ENCODE results near the gene DLEC1.

Gene DLEC1

DNA sequence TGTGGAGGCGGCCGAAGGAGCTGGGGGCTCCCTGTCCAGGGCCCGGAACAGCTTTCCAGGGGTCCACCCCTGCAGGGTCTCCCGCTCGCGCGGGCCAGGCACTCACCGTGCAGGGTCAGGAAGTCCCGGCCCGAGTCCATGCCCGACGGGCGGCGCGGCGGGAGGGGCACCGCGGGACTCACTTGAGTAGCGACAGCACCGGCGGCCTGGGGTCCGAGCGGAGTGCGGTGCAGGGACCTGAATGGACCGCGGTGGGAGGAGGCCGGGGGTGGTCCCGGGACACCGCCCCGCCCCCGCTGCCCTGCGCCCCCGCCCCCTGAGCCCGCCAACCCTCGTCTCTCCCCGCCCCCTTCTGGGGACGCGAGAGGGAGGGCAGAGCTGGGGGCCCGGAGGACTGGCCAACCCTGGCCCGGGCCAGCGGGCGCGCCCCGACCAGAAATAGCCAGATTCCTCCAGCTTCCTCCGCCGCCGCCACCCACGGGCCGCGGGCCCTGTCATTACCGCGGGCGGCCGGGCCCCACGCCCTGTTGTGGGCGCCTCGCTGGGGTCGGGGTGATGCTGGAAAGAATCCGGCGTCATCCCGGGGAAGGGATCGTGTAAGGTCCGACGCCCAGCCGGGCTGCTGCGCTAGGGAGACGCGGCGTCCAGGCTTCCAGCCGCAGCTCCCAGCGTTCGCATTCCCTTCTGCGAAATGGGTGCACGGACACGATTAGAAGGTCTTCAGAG lies 9.4 kb upstream of the DLEC1 start, which contains the start of gene PLCD1:
Gene PLCD1, minus strand, starts transcription at position 243 of the 726 bp plus-strand sequence. Its CDS starts 103 bp downstream, at position 140.
- Histone ChIP-seq H3K14ac (ENCODE audit: low read length) (peak within 1 kb of the TSS; percentile 95), H2BK5ac (ENCODE audit: low read length) (peak within 1 kb of the TSS; percentile 84), H3K4me3 (ENCODE audit: low read length in 2 of 2) (peak within 1 kb of the TSS; percentile 96 to 97), H3K9ac (ENCODE audit: low read depth, low read length, poor library complexity) (peak within 1 kb of the TSS; percentile 94), H3K4ac (ENCODE audit: low read length) (peak within 1 kb of the TSS; percentile 58), H3K18ac (ENCODE audit: low read length) (peak within 1 kb of the TSS; percentile 93), H3K23ac (ENCODE audit: low read depth, low read length, poor library complexity) (peak within 1 kb of the TSS; percentile 68), H3K79me1 (ENCODE audit: low read depth, low read length) (peaks cover 5% of the 10 kb centered on the region), H4K8ac (ENCODE audit: low read depth, low read length) (no peak within 1 kb of the TSS), H3K4me2 (ENCODE audit: insufficient read depth, low read length, poor library complexity, severe bottlenecking) (peak within 1 kb of the TSS; percentile 73), H2AFZ (ENCODE audit: low read length) (peak within 1 kb of the TSS; percentile 84), H3K27me3 (ENCODE audit: control insufficient read depth in 3 of 3, insufficient read depth in 3 of 3, low read depth in 1 of 3, low read length in 3 of 3) (peaks cover 0 to 18% (median 17%) of the 10 kb centered on the region in 3 experiments), H3K9me3 (replicated peaks in 1 of 2; ENCODE audit: control insufficient read depth in 2 of 2, insufficient read depth in 1 of 2, low read depth in 1 of 2, low read length in 2 of 2) (no peaks in the 10 kb centered on the region), H3K36me3 (replicated peaks in 1 of 2; ENCODE audit: control insufficient read depth in 2 of 2, insufficient read depth in 2 of 2, low read length in 2 of 2) (peaks cover 3 to 35% of the 10 kb centered on the region in 2 donors), H2AK5ac (ENCODE audit: low read depth, low read length) (peak within 1 kb of the TSS; percentile 91), H2BK12ac (ENCODE audit: low read length) (peak within 1 kb of the TSS; percentile 61), H4K91ac (ENCODE audit: low read depth, low read length, poor library complexity) (no peak within 1 kb of the TSS), H3K27ac (replicated peaks; ENCODE audit: low read length) (no peak within 1 kb of the TSS), H3K4me1 (ENCODE audit: control insufficient read depth in 2 of 2, insufficient read depth in 1 of 2, low read depth in 1 of 2, low read length in 2 of 2) (peaks cover 11 to 17% of the 10 kb centered on the region in 2 donors), H2BK120ac (ENCODE audit: low read depth, low read length) (peak within 1 kb of the TSS; percentile 38), H2BK15ac (ENCODE audit: low read length) (peak within 1 kb of the TSS; percentile 53)
- peak; percentile 81 for DNase-seq (ENCODE audit: low spot score)
- WGBS, 2 donors (ENCODE audit: extremely low coverage in 2 of 2, insufficient read length in 2 of 2, insufficient replicate concordance in 1 of 2), result no CpG with 5 or more reads among the region's 75 CpGs

DNA sequence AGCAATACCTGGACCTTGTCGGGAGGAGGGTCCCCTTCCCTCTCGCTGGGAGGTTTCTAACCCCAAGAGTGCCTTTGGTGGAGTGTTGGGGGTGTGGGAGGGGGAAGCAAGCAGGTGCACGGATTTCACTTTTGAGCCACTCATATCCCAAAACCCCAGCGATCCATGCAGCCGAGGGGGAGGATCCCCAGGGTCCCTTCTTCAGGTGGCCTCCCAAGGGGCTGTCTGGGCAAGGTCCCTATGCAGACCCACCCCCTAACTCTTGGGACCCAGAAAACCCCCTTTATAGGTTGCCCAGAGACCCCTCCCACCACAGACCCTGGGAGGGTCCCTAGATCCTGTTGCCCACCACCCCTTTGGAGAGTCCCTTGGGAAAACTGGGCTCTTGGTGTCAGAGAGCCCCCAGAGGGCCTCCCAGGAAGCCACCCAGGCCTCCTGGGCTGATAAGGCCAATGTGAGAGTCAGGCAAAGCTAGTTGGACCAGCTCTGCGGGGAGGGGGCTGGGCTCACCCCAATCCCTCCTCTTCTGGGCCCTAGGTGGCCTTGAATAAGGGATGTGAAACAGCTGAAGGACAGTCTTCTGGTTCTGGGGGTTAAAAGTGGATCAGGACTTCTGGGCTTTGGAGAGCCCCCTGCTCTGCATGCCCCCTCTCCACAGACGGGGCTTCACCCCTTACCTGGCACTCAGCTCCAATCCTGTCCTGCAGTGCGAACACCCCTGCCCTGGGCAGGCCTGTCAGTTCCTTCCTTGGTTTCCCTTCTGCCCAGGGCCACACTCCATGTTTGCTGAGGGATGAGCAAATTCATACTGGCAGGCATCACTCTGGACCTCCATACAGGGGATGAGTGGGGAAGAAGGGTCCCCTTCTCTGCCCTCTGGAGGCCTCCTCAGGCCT lies 8.6 kb upstream of the DLEC1 start:
- H4K91ac ChIP-seq (ENCODE audit: low read depth, low read length, poor library complexity), result no peak overlapping the region
- peak overlapping the region; percentile 58 for H3K4ac ChIP-seq (ENCODE audit: low read length)
- peak overlapping the region; percentile 38 for H2BK120ac ChIP-seq (ENCODE audit: low read depth, low read length)
- no CpG with 5 or more reads among the region's 8 CpGs for WGBS, 2 donors (ENCODE audit: extremely low coverage in 2 of 2, insufficient read length in 2 of 2, insufficient replicate concordance in 1 of 2)
- peak overlapping the region; percentile 85 for H3K9ac ChIP-seq (ENCODE audit: low read depth, low read length, poor library complexity)
- H3K27ac ChIP-seq (replicated peaks; ENCODE audit: low read length), result no peak overlapping the region
- peak overlapping the region; percentile 73 for H3K4me2 ChIP-seq (ENCODE audit: insufficient read depth, low read length, poor library complexity, severe bottlenecking)
- H3K79me1 ChIP-seq (ENCODE audit: low read depth, low read length), result peaks cover 5% of the 10 kb centered on the region
- peak overlapping the region; percentile 91 for H2BK12ac ChIP-seq (ENCODE audit: low read length)
- no peak for DNase-seq (ENCODE audit: low spot score)
- peak overlapping the region; percentile 84 for H2AFZ ChIP-seq (ENCODE audit: low read length)
- peak overlapping the region; percentile 84 to 96 for H3K4me3 ChIP-seq (ENCODE audit: low read length in 2 of 2)
- peaks cover 3 to 27% of the 10 kb centered on the region in 2 donors for H3K36me3 ChIP-seq (replicated peaks in 1 of 2; ENCODE audit: control insufficient read depth in 2 of 2, insufficient read depth in 2 of 2, low read length in 2 of 2)
- H3K9me3 ChIP-seq (replicated peaks in 1 of 2; ENCODE audit: control insufficient read depth in 2 of 2, insufficient read depth in 1 of 2, low read depth in 1 of 2, low read length in 2 of 2), result no peaks in the 10 kb centered on the region
- H3K4me1 ChIP-seq (ENCODE audit: control insufficient read depth in 2 of 2, insufficient read depth in 1 of 2, low read depth in 1 of 2, low read length in 2 of 2), result peaks cover 11 to 17% of the 10 kb centered on the region in 2 donors
- peaks cover 0 to 18% (median 17%) of the 10 kb centered on the region in 3 experiments for H3K27me3 ChIP-seq (ENCODE audit: control insufficient read depth in 3 of 3, insufficient read depth in 3 of 3, low read depth in 1 of 3, low read length in 3 of 3)
- peak overlapping the region; percentile 93 for H3K18ac ChIP-seq (ENCODE audit: low read length)
- peak overlapping the region; percentile 53 for H2BK15ac ChIP-seq (ENCODE audit: low read length)
- peak overlapping the region; percentile 91 for H2AK5ac ChIP-seq (ENCODE audit: low read depth, low read length)
- peak overlapping the region; percentile 68 for H3K23ac ChIP-seq (ENCODE audit: low read depth, low read length, poor library complexity)
- peak overlapping the region; percentile 95 for H3K14ac ChIP-seq (ENCODE audit: low read length)
- peak overlapping the region; percentile 26 for H2BK5ac ChIP-seq (ENCODE audit: low read length)
- no peak overlapping the region for H4K8ac ChIP-seq (ENCODE audit: low read depth, low read length)

GRCh38 chr3:38031022-38031994 lies 7.7 kb upstream of the DLEC1 start:
- H3K4ac ChIP-seq (ENCODE audit: low read length), result no peak overlapping the region
- no peak overlapping the region for H4K91ac ChIP-seq (ENCODE audit: low read depth, low read length, poor library complexity)

More at GRCh38 chr3:38031022-38031994, 7.7 kb upstream of the DLEC1 start:
- peak overlapping the region; percentile 38 for H2BK120ac ChIP-seq (ENCODE audit: low read depth, low read length)
- H3K4me2 ChIP-seq (ENCODE audit: insufficient read depth, low read length, poor library complexity, severe bottlenecking), result no peak overlapping the region
- peaks cover 0 to 18% (median 17%) of the 10 kb centered on the region in 3 experiments for H3K27me3 ChIP-seq (ENCODE audit: control insufficient read depth in 3 of 3, insufficient read depth in 3 of 3, low read depth in 1 of 3, low read length in 3 of 3)
- no peak overlapping the region for H3K4me3 ChIP-seq (ENCODE audit: low read length in 2 of 2)
- peaks cover 5% of the 10 kb centered on the region for H3K79me1 ChIP-seq (ENCODE audit: low read depth, low read length)
- H3K9ac ChIP-seq (ENCODE audit: low read depth, low read length, poor library complexity), result no peak overlapping the region
- no peak for DNase-seq (ENCODE audit: low spot score)
- H2AFZ ChIP-seq (ENCODE audit: low read length), result peak overlapping the region; percentile 55
- H2BK5ac ChIP-seq (ENCODE audit: low read length), result peak overlapping the region; percentile 26
- H3K4me1 ChIP-seq (ENCODE audit: control insufficient read depth in 2 of 2, insufficient read depth in 1 of 2, low read depth in 1 of 2, low read length in 2 of 2), result peaks cover 9 to 15% of the 10 kb centered on the region in 2 donors
- no peak overlapping the region for H3K14ac ChIP-seq (ENCODE audit: low read length)
- peaks cover 3 to 19% of the 10 kb centered on the region in 2 donors for H3K36me3 ChIP-seq (replicated peaks in 1 of 2; ENCODE audit: control insufficient read depth in 2 of 2, insufficient read depth in 2 of 2, low read length in 2 of 2)
- peak overlapping the region; percentile 39 for H3K23ac ChIP-seq (ENCODE audit: low read depth, low read length, poor library complexity)
- no peaks in the 10 kb centered on the region for H3K9me3 ChIP-seq (replicated peaks in 1 of 2; ENCODE audit: control insufficient read depth in 2 of 2, insufficient read depth in 1 of 2, low read depth in 1 of 2, low read length in 2 of 2)
- peak overlapping the region; percentile 91 for H2BK12ac ChIP-seq (ENCODE audit: low read length)
- no peak overlapping the region for H3K27ac ChIP-seq (replicated peaks; ENCODE audit: low read length)
- WGBS, 2 donors (ENCODE audit: extremely low coverage in 2 of 2, insufficient read length in 2 of 2, insufficient replicate concordance in 1 of 2), result no CpG with 5 or more reads among the region's 9 CpGs
- peak overlapping the region; percentile 91 for H2AK5ac ChIP-seq (ENCODE audit: low read depth, low read length)
- no peak overlapping the region for H4K8ac ChIP-seq (ENCODE audit: low read depth, low read length)
- H2BK15ac ChIP-seq (ENCODE audit: low read length), result peak overlapping the region; percentile 53
- H3K18ac ChIP-seq (ENCODE audit: low read length), result no peak overlapping the region

Data from neuronal stem cell (in vitro differentiated cells).